Hair follicle dermal papilla cell (primary cell): ENCODE measurements around the gene BEND6. TPM values are rescaled to one million over a fixed set of nuclear protein-coding genes. Genes with fewer than 3 reads are reported as not detected.

Experiments
- small RNA-seq: library from RNA; depleted of rRNA; stranded (forward); fragments of <200 nt; gene quantifications from one replicate; pipeline ENCODE3, GENCODE V24; 2012
- total RNA-seq: library from RNA; depleted of rRNA; stranded (reverse); fragments of >200 nt; gene quantifications from 2 replicates; pipeline ENCODE4 v1.2.3, GENCODE V29; 2012

BEND6 gene
- 18.2 and 20.8 TPM in 2 replicates for total RNA-seq

DNA sequence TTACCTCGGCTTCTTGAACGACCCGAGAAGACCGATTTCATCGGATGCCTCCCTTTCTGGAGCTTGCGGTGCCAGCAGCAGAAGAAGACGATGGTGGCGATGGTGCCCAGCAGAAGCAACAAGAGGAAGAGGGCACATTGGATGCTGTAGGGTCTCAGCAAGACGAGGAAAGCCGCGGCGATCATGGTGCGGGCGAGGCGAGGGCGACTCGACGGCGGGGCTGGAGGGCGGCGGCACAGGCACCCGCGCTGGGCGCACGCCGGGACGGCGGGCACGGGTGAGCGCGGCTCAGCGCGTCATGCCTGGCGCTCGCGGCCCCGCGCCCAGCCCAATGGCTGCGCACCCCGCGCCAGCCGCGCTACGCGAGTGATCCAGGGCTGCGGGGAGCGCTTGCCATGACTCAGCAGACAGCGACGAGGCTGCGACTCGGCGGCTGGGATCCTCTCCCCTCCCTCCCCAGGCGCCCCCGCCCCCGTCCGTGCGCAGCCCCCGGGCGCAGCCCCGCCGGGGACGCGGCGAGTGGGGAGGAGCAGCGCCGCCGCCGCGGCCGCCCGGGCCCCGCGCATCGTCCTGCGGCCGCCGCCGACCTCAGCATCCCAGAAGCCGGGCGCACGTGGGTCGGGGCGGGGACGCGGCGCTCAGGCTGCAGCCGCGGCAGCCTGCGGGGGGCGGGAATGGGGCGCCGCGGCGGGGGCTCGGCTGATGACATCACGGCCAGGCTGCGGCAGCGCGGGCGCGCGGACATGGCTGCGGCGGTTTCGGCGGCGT, at the start of gene BEND6:
Gene BEND6, plus strand, starts transcription at position 705 of the 768 bp plus-strand sequence. CDS start 26,704 bp downstream, outside the sequence.

DNA sequence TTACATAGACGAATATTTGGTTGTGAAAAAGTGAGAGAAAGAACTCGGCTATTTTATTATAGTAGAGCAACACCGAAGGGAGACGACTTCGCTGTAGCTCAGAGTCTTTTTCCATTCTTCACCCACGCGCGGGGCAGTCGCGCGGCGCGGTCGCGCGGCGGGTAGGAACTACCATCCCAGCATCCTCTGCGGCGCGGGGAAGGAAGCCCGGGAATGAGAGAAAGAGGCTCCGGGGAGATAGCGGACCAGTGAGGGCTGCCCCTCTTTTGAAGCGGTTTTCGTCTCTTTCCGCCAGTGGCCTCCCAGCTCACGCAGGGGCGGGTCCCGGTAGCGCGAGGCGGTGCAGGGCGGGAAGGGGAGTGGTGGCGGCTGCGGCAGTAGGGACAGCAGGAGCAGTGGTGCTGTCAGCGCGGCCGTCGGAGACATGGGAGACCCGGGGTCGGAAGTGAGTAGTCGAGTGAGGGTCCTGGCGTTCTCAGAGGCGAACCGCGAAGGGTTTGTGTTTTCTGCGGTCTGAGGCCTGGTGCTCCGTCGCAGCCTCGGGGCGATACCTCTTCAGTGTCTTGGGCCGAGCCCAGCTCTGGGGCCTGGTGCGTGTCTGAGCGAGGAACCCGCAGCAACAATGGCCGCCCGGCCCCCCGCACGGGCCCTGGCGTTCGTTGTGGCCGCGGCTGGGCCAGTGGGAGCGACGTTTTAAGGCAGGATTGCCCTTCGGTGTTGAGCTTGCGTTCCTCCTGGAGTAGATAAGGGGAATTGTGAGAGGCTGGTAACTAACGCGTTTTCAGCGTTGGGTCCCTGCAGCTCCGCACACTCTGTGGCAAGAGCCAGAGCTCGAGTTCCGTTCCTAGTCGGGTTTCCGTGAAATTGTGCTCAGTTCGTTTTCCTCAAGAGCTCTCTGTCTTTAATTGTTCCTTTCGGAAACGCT, 91.7 kb downstream of the BEND6 start, which contains the start of gene KIAA1586:
Gene KIAA1586, plus strand, starts transcription at position 362 of the 925 bp plus-strand sequence. Its CDS starts 63 bp downstream, at position 425.

Small RNA genes within 50 kb of the gene (small RNA-seq; reads per million reads assigned to genes)
- gene FTH1P15 (not detected), gene RNU6-626P (not detected)

Other genes starting within 250 kb of the BEND6 start
- gene KIAA1586, start 91.6 kb downstream of the BEND6 start, total RNA-seq: 14.9 and 16.4 TPM in 2 replicates
- gene ZNF451, start 135.1 kb downstream of the BEND6 start, total RNA-seq: 77.2 and 89.1 TPM in 2 replicates
- gene BAG2, start 217.2 kb downstream of the BEND6 start, total RNA-seq: 25.5 and 31.7 TPM in 2 replicates